ENCODE measurements around the gene PRELID3B. TPM values are rescaled to one million over a fixed set of nuclear protein-coding genes. Genes with fewer than 3 reads are reported as not detected.

PRELID3B gene
- total and polyA plus RNA-seq, 2 of the 8 experiments (the other 6 are each of a cell fraction or from before 2014, with no cell fraction given): 8.1 to 50.5 TPM

DNA sequence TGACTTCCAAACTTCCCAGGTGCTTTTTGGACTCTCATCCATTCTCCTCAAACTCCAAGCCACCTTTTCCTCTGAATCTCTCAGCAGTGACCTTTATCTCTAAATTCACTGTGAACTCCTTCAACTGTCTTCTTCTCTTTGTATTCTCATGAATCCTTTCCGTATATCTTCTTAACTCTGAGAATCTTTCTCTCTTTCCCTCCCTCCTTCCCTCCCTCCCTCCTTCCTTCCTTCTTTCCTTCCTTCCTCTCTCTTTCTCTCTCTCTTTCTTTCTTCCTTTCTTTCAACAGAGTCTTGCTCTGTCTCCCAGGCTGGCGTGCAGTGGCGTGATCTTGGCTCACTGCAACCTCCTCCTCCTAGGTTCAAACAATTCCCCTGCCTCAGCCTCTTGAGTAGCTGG, 4.3 kb upstream of the PRELID3B start:
- Histone ChIP-seq H3K27me3 (replicated peaks in 1 of 4; ENCODE audit: control insufficient read depth in 3 of 4, extremely low read depth in 1 of 4, insufficient read depth in 3 of 4, low read length in 3 of 4) (no peaks in the 10 kb centered on the region), H3K18ac (ENCODE audit: extremely low read depth, low read length) (no peak overlapping the region), H3K23me2 (ENCODE audit: low read depth, low read length) (peaks cover 1% of the 10 kb centered on the region; the same call in 1 of the 2 replicates), H4K5ac (ENCODE audit: insufficient read length, low read depth, low read length) (no peak overlapping the region), H2BK20ac (ENCODE audit: low read length) (no peak overlapping the region), H3K79me2 (ENCODE audit: control insufficient read depth in 1 of 2, insufficient read depth in 2 of 2, low read length in 2 of 2) (peaks cover 0 to 4% of the 10 kb centered on the region in 2 experiments; a peak in 1 of 4 replicates), H2BK15ac (ENCODE audit: low read length) (no peak overlapping the region), H3K4me3 (ENCODE audit: extremely low read depth in 1 of 4, insufficient read depth in 2 of 4, low read depth in 3 of 4, low read length in 4 of 4) (no peak overlapping the region), H2AFZ (ENCODE audit: low read length) (no peak overlapping the region), H3K36me3 (ENCODE audit: control insufficient read depth in 2 of 4, insufficient read depth in 4 of 4, low read length in 3 of 4) (no peaks in the 10 kb centered on the region), H3K4me1 (replicated peaks in 1 of 4; ENCODE audit: control insufficient read depth in 3 of 4, insufficient read depth in 4 of 4, low read length in 3 of 4) (peaks cover 0 to 4% (median 0%) of the 10 kb centered on the region in 4 experiments; a peak in 1 of 7 replicates), H3K79me1 (ENCODE audit: low read depth, low read length) (no peaks in the 10 kb centered on the region; the same call in 1 of the 2 replicates), H2BK5ac (ENCODE audit: low read depth, low read length) (no peak overlapping the region), H3K14ac (ENCODE audit: insufficient read length) (no peak overlapping the region), H2BK120ac (replicated peaks; ENCODE audit: low read depth, low read length) (no peak overlapping the region), H3K4ac (replicated peaks; ENCODE audit: insufficient read length, low read depth, low read length) (no peak overlapping the region), H3K4me2 (ENCODE audit: insufficient read depth in 1 of 2, low read depth in 2 of 2, low read length in 2 of 2) (no peak overlapping the region), H4K8ac (ENCODE audit: extremely low read depth, insufficient read depth, low read length) (no peak overlapping the region), H2BK12ac (ENCODE audit: low read depth, low read length) (no peak overlapping the region), H3K27ac (ENCODE audit: low read depth, low read length) (no peak overlapping the region), H3K56ac (replicated peaks; ENCODE audit: insufficient read length, low read depth, low read length) (no peak overlapping the region), H2AK5ac (ENCODE audit: low read depth, low read length) (no peak overlapping the region), H3K9me3 (ENCODE audit: insufficient read depth in 2 of 2, low read depth in 1 of 2, low read length in 1 of 2) (no peaks in the 10 kb centered on the region; a peak in 1 of 4 replicates), H3K9ac (replicated peaks in 1 of 4; ENCODE audit: extremely low read depth in 1 of 4, low read depth in 3 of 4, low read length in 3 of 4) (no peak overlapping the region), H4K91ac (replicated peaks; ENCODE audit: insufficient read length, low read length) (no peak overlapping the region), H3K23ac (ENCODE audit: insufficient read length) (no peak overlapping the region), H4K20me1 (replicated peaks in 1 of 2; ENCODE audit: control insufficient read depth in 1 of 2, insufficient read depth in 2 of 2, low read length in 2 of 2) (no peaks in the 10 kb centered on the region)
- 96% methylated on average over 3 of the region's 3 CpGs; no CpG with 5 or more reads in 1 of the 2 experiments for WGBS, 2 experiments (ENCODE audit: extremely low coverage in 1 of 2, insufficient coverage in 1 of 2, insufficient read length in 1 of 2, insufficient replicate concordance in 2 of 2, low coverage in 1 of 2, low lambda C conversion rate in 2 of 2, missing lambda C conversion rate in 1 of 2)
- FAIRE-seq: no peak
- no peak for DNase-seq (ENCODE audit: low read depth in 1 of 2, low spot score in 2 of 2)
- CTCF ChIA-PET (ENCODE audit: partially characterized antibody): interaction anchor here (0.8 to 1.4 kb wide), 2 partner anchors 162 to 177 kb away, joined by 3 to 5 read pairs; no protein-coding TSS in a partner anchor
- POLR2A ChIA-PET (ENCODE audit: partially characterized antibody): no interaction called here
- no peak for TF ChIP-seq POU5F1 (IDR thresholded peaks at IDR 0.05; ENCODE audit: low read depth, low read length)
- TF ChIP-seq RAD21 (IDR thresholded peaks at IDR 0.05 in 1 of 2, conservative IDR thresholded peaks at IDR 0.05 in 1 of 2; ENCODE audit: low read depth in 2 of 2, low read length in 2 of 2): no peak
- no peak for TF ChIP-seq PHF8 (conservative IDR thresholded peaks at IDR 0.05; ENCODE audit: low read depth, low read length)
- TF ChIP-seq SRF (IDR thresholded peaks at IDR 0.05; ENCODE audit: low read depth, low read length): no peak
- no peak for TF ChIP-seq RXRA (IDR thresholded peaks at IDR 0.05; ENCODE audit: insufficient read depth, low read depth, low read length)
- TF ChIP-seq SAP30 (IDR thresholded peaks at IDR 0.05; ENCODE audit: insufficient read depth, insufficient replicate concordance, low read length): no peak
- no peak for TF ChIP-seq SP4 (IDR thresholded peaks at IDR 0.05; ENCODE audit: low read length)
